K562 (cell line): ENCODE results near the gene LPCAT2. TPM values are rescaled to one million over a fixed set of nuclear protein-coding genes. Genes with fewer than 3 reads are reported as not detected.

Source experiments
- ATAC-seq: fragments of 200-7000 bp; cut with Tn5 transposase; 3 replicates; pipeline ENCODE4 v1.9.1; 2020; ENCODE audit warnings: moderate library complexity
- BruUV-seq: library from RNA; stranded (reverse); fragments of 400-500 nt; replicated peaks from 2 replicates; lab custom pipeline; 2021; lab: Mats Ljungman, UMichigan
- CTCF ChIA-PET: fragments of 300-600 bp; formaldehyde crosslinking; extraction: SDS; loops from one replicate; lab custom pipeline; 2021; ENCODE audit warnings: low intra/inter-chr PET ratio; lab: Yijun Ruan, JAX
- POLR2A ChIA-PET: fragments of 300-600, 350-650 bp; sonication (Branson Sonifier 250); formaldehyde crosslinking; extraction: SDS; loops from one replicate; lab custom pipeline; 2021; ENCODE audit warnings: antibody characterized with exemption, inconsistent platforms; lab: Yijun Ruan, JAX
- DNase-seq, 4 experiments: peaks; one replicate each; pipeline versions ENCODE4 v3.0.0 to v3.0.0-alpha.2; 2011 to 2018; ENCODE audit warnings: low spot score in 3 of 4, mixed read lengths in 3 of 4; ENCODE audit errors: extremely low read depth in 1 of 4
- FAIRE-seq: peaks from 2 replicates; lab custom pipeline; 2011; peaks lifted over from hg19 to GRCh38; lab: Jason Lieb, UNC
- H2AFZ ChIP-seq: 2 replicates; pipeline ENCODE4 v1.6.0; 2011; ENCODE audit warnings: low read depth, low read length, control low read depth, inconsistent platforms
- H3K27ac ChIP-seq: fragments of 200-600 bp; 3 replicates; pipeline ENCODE4 v1.8.0; 2011; ENCODE audit warnings: low read depth, mild to moderate bottlenecking, control low read depth, inconsistent platforms, low read length, moderate library complexity, mixed read lengths; ENCODE audit errors: extremely low read depth
- H3K27me3 ChIP-seq, 2 experiments: fragments of 300-600 bp in 1 of 2; 2 replicates in 1 of 2; 3 replicates in 1 of 2; pipeline versions ENCODE4 v1.6.0 to v1.8.0; 2011; ENCODE audit warnings: inconsistent platforms in 2 of 2, low read length in 2 of 2, mild to moderate bottlenecking in 1 of 2, mixed read lengths in 1 of 2, moderate library complexity in 1 of 2; ENCODE audit not compliant: control insufficient read depth in 2 of 2, insufficient read depth in 2 of 2
- H3K36me3 ChIP-seq: fragments of 300-600 bp; 3 replicates; pipeline ENCODE4 v1.8.0; 2011; ENCODE audit warnings: mild to moderate bottlenecking, low read length, inconsistent platforms; ENCODE audit not compliant: control insufficient read depth, insufficient read depth
- H3K4me1 ChIP-seq, 2 experiments: fragments of 200-600 bp in 1 of 2; replicated peaks in 1 of 2; 2 replicates in 1 of 2; 3 replicates in 1 of 2; pipeline versions ENCODE4 v1.5.1 to v1.8.0; 2011; ENCODE audit warnings: inconsistent platforms in 2 of 2, low read length in 2 of 2, mild to moderate bottlenecking in 1 of 2, mixed read lengths in 1 of 2, moderate library complexity in 1 of 2; ENCODE audit not compliant: control insufficient read depth in 2 of 2, insufficient read depth in 2 of 2
- H3K4me2 ChIP-seq: 2 replicates; pipeline ENCODE4 v1.6.1; 2011; ENCODE audit warnings: low read length, control low read depth, inconsistent platforms, mixed read lengths; ENCODE audit not compliant: insufficient read depth
- H3K4me3 ChIP-seq: fragments of 200-600 bp; sonication (generic), shearing (Covaris generic); 2 replicates; pipeline ENCODE4 v1.5.1; 2016; ENCODE audit warnings: control low read depth, inconsistent platforms
- H3K79me2 ChIP-seq: fragments of 200-600 bp; 3 replicates; pipeline ENCODE4 v1.8.0; 2011; ENCODE audit warnings: low read length, inconsistent platforms; ENCODE audit not compliant: control insufficient read depth, insufficient read depth
- H3K9ac ChIP-seq, 2 experiments: 2 replicates each; pipeline versions ENCODE4 v1.6.0 to v1.6.1; 2011; ENCODE audit warnings: low read depth in 2 of 2, low read length in 2 of 2, control low read depth in 1 of 2, inconsistent platforms in 1 of 2, mild to moderate bottlenecking in 1 of 2, mixed read lengths in 1 of 2; ENCODE audit not compliant: insufficient read depth in 1 of 2
- H3K9me1 ChIP-seq: one replicate; pipeline ENCODE4 v1.6.0; 2011; ENCODE audit warnings: inconsistent platforms, mild to moderate bottlenecking, low read length, moderate library complexity; ENCODE audit not compliant: control insufficient read depth, insufficient read depth
- H3K9me3 ChIP-seq: replicated peaks from 2 replicates; pipeline ENCODE4 v1.5.1; 2011; ENCODE audit warnings: low read depth, low read length, inconsistent platforms; ENCODE audit not compliant: control insufficient read depth, insufficient read depth
- H4K20me1 ChIP-seq: replicated peaks from 2 replicates; pipeline ENCODE4 v1.6.1; 2011; ENCODE audit warnings: low read length, inconsistent platforms, mixed read lengths; ENCODE audit not compliant: control insufficient read depth, insufficient read depth
- CXXC5 ChIP-seq: fragments of 250-450 bp; sonication (Bioruptor Pico); IDR thresholded peaks from 2 replicates; pipeline ENCODE4 v1.8.0; 2022; ENCODE audit warnings: inconsistent platforms, mild to moderate bottlenecking, moderate library complexity
- HOMEZ ChIP-seq: fragments of 250-450 bp; sonication (Bioruptor Pico); IDR thresholded peaks from 2 replicates; pipeline ENCODE4 v1.4.0; 2020; ENCODE audit warnings: mild to moderate bottlenecking, moderate library complexity
- MLX ChIP-seq, 2 experiments: fragments of 450-650 bp in 1 of 2; sonication (generic) in 1 of 2; formaldehyde crosslinking; conservative IDR thresholded peaks; 2 replicates each; pipeline versions ENCODE4 v1.4.0 to v1.8.1; 2020 to 2022; ENCODE audit warnings: mild to moderate bottlenecking in 1 of 2, missing genetic modification reagents in 1 of 2
- NCOR1 ChIP-seq: fragments of 450-650 bp; IDR thresholded peaks from 2 replicates; pipeline ENCODE4 v1.6.1; 2016; ENCODE audit warnings: mild to moderate bottlenecking, moderate library complexity
- RBM22 ChIP-seq: fragments of 200-400 bp; formaldehyde crosslinking; IDR thresholded peaks from 2 replicates; pipeline ENCODE4 v1.6.1; 2018; ENCODE audit warnings: low read length, low read depth; ENCODE audit not compliant: poor library complexity, severe bottlenecking
- WGBS: fragments of 100-300 bp; shearing (Covaris generic); methylation state at CpG from one replicate; pipeline ENCODE4 v1.1.6; 2016; ENCODE audit warnings: low coverage, mixed read lengths; ENCODE audit not compliant: insufficient coverage; ENCODE audit errors: missing lambda C conversion rate; 5-methylcytosine and 5-hydroxymethylcytosine counted together
- in situ Hi-C: fragments of 300-500 bp; cut with MboI; formaldehyde crosslinking; loops from 4 replicates; pipeline ENCODE4 v1.15.0; 2018; ENCODE audit warnings: inconsistent platforms, mixed read lengths
- intact Hi-C: fragments of 100-400 bp; cut with micrococcal nuclease; formaldehyde crosslinking; loops from 2 replicates; pipeline ENCODE4 v1.14.2; 2022
- polyA plus RNA-seq, 8 experiments: library from polyadenylated mRNA; depleted of rRNA in 4 of 8; stranded (reverse) in 5 of 8; unstranded in 3 of 8; fragments of >200 nt; fragmentation: Nextera tagmentation in 2 of 8; fragmentation: Illumina TruSeq in 1 of 8; extraction: Ambion mirVana in 2 of 8; extraction: Trizol in 1 of 8; gene quantifications; 2 replicates each; pipeline versions ENCODE4 v1.2.1 to v1.2.3, GENCODE V29; 2011 to 2014; ENCODE audit warnings: inconsistent platforms in 1 of 8, missing spikeins in 1 of 8
- total RNA-seq, 7 experiments: library from RNA; depleted of rRNA in 6 of 7; stranded (reverse); fragments of >200 nt in 6 of 7; fragmentation: Illumina TruSeq in 2 of 7; extraction: Trizol in 2 of 7; gene quantifications; 2 replicates each; pipeline versions ENCODE4 v1.2.1 to v1.2.3, GENCODE V29; 2011 to 2021; ENCODE audit warnings: low replicate concordance in 1 of 7

Gene LPCAT2
- total and polyA plus RNA-seq, 9 of the 15 experiments (the other 6 are each of a cell fraction or from before 2014, with no cell fraction given), result 2.9 to 15.0 (median 7.3) TPM

- Histone ChIP-seq H3K9me1 (no peaks in the 10 kb centered on the region), H3K27me3 (peaks cover 0 to 8% of the 10 kb centered on the region in 2 experiments; a peak in 1 of 5 replicates), H3K79me2 (no peaks in the 10 kb centered on the region), H2AFZ (no peak overlapping the region), H4K20me1 (no peaks in the 10 kb centered on the region), H3K4me2 (no peak overlapping the region)
- DNase-seq, result no peak
- CTCF ChIA-PET, result no interaction called here
- POLR2A ChIA-PET, result no interaction called here
- TF ChIP-seq MLX (CRISPR knock-in tag; conservative IDR thresholded peaks at IDR 0.05) (no peak), NCOR1 (no peak), CXXC5 (no peak), HOMEZ (CRISPR knock-in tag) (no peak), RBM22 (no peak)
- TF ChIP-seq, all 486 proteins: peak for 0
- Histone ChIP-seq H3K9me3 (no peaks in the 10 kb centered on the region), H3K36me3 (no peaks in the 10 kb centered on the region), H3K27ac (no peak overlapping the region), H3K9ac (no peak overlapping the region), H3K4me1 (peaks cover 8 to 14% of the 10 kb centered on the region in 2 experiments), H3K4me3 (no peak overlapping the region)
- FAIRE-seq, result no peak
- no TSS peak for BruUV-seq
- intact Hi-C loops, result no loop called here
- no peak for ATAC-seq
- WGBS, result 11% methylated on average over 6 of the region's 7 CpGs
- in situ Hi-C loops, result no loop called here
These were observed 2.8 kb upstream of the LPCAT2 start for GRCh38 chr16:55506083-55506482.
